IMR-90 (cell line): ENCODE results near the gene KCTD16. TPM values are rescaled to one million over a fixed set of nuclear protein-coding genes. Genes with fewer than 3 reads are reported as not detected.

Experiments
- ATAC-seq: fragments of 200-7000 bp; cut with Tn5 transposase; 2 replicates; pipeline ENCODE4 v1.9.1; 2020; ENCODE audit warnings: low read depth, mild to moderate bottlenecking, moderate library complexity
- BruUV-seq: library from RNA; stranded (reverse); fragments of 400-500 nt; replicated peaks from 2 replicates; lab custom pipeline; 2021; lab: Mats Ljungman, UMichigan
- CTCF ChIA-PET: fragments of 300-600 bp; formaldehyde crosslinking; extraction: SDS; loops from one replicate; lab custom pipeline; 2021; ENCODE audit warnings: antibody characterized with exemption; lab: Yijun Ruan, JAX
- POLR2A ChIA-PET: fragments of 300-600 bp; sonication (Branson Sonifier 250); formaldehyde crosslinking; loops from one replicate; lab custom pipeline; 2022; ENCODE audit warnings: antibody characterized with exemption; ENCODE audit not compliant: unreplicated experiment; lab: Charles Lee
- DNase-seq: peaks from one replicate; pipeline ENCODE4 v3.0.0; 2013
- H2AFZ ChIP-seq: replicated peaks from 2 replicates; pipeline ENCODE3; 2013; ENCODE audit warnings: low read length, mild to moderate bottlenecking; ENCODE audit not compliant: poor library complexity
- H2AK5ac ChIP-seq: 2 replicates; pipeline ENCODE4 v1.6.1; 2013; ENCODE audit warnings: low read depth, low read length, inconsistent platforms
- H2AK9ac ChIP-seq: replicated peaks from 2 replicates; pipeline ENCODE3; 2013; ENCODE audit warnings: mild to moderate bottlenecking, low read depth, low read length, moderate library complexity; ENCODE audit not compliant: poor library complexity
- H2BK120ac ChIP-seq: 2 replicates; pipeline ENCODE4 v1.6.1; 2013; ENCODE audit warnings: low read depth, low read length, inconsistent platforms
- H2BK15ac ChIP-seq: 3 replicates; pipeline ENCODE4 v1.6.1; 2013; ENCODE audit warnings: low read depth, low read length, inconsistent platforms
- H2BK20ac ChIP-seq: 2 replicates; pipeline ENCODE4 v1.6.1; 2013; ENCODE audit warnings: low read depth, mild to moderate bottlenecking, inconsistent platforms, low read length, moderate library complexity
- H2BK5ac ChIP-seq: 2 replicates; pipeline ENCODE4 v1.6.1; 2013; ENCODE audit warnings: mild to moderate bottlenecking, low read depth, low read length, inconsistent platforms; ENCODE audit not compliant: poor library complexity, severe bottlenecking
- H3K14ac ChIP-seq: replicated peaks from 2 replicates; pipeline ENCODE4 v1.6.1; 2013; ENCODE audit warnings: low read depth, low read length, inconsistent platforms
- H3K18ac ChIP-seq: 2 replicates; pipeline ENCODE4 v1.6.1; 2013; ENCODE audit warnings: low read depth, low read length, control low read depth
- H3K23ac ChIP-seq: 2 replicates; pipeline ENCODE4 v1.6.1; 2013; ENCODE audit warnings: low read depth, low read length, inconsistent platforms
- H3K27ac ChIP-seq: 2 replicates; pipeline ENCODE4 v1.5.1; 2013; ENCODE audit warnings: mild to moderate bottlenecking, control low read depth, low read length; ENCODE audit not compliant: insufficient read depth
- H3K27me3 ChIP-seq: 2 replicates; pipeline ENCODE4 v1.6.1; 2013; ENCODE audit warnings: low read length; ENCODE audit not compliant: control insufficient read depth, insufficient read depth
- H3K36me3 ChIP-seq: 2 replicates; pipeline ENCODE4 v1.6.1; 2013; ENCODE audit warnings: low read length, mixed read lengths; ENCODE audit not compliant: control insufficient read depth, insufficient read depth
- H3K4ac ChIP-seq: 2 replicates; pipeline ENCODE4 v1.6.1; 2013; ENCODE audit warnings: low read depth, low read length, inconsistent platforms
- H3K4me1 ChIP-seq: 2 replicates; pipeline ENCODE4 v1.6.1; 2013; ENCODE audit warnings: low read length, mixed read lengths; ENCODE audit not compliant: control insufficient read depth, insufficient read depth
- H3K4me2 ChIP-seq: 2 replicates; pipeline ENCODE4 v1.6.1; 2013; ENCODE audit warnings: low read depth, mild to moderate bottlenecking, control low read depth, low read length, moderate library complexity
- H3K4me3 ChIP-seq: 2 replicates; pipeline ENCODE4 v1.5.1; 2013; ENCODE audit warnings: low read depth, mild to moderate bottlenecking, control low read depth, low read length, moderate library complexity; ENCODE audit not compliant: insufficient read depth
- H3K56ac ChIP-seq: 2 replicates; pipeline ENCODE4 v1.6.1; 2013; ENCODE audit warnings: low read length, inconsistent platforms; ENCODE audit not compliant: insufficient read depth; ENCODE audit errors: extremely low read depth
- H3K79me1 ChIP-seq, 2 experiments: 2 replicates each; pipeline ENCODE4 v1.6.1; 2013; ENCODE audit warnings: low read length in 2 of 2, inconsistent platforms in 1 of 2, low read depth in 1 of 2
- H3K9ac ChIP-seq: 2 replicates; pipeline ENCODE4 v1.6.1; 2013; ENCODE audit warnings: low read depth, low read length, control low read depth
- H3K9me1 ChIP-seq: 2 replicates; pipeline ENCODE4 v1.6.1; 2013; ENCODE audit warnings: low read length, inconsistent platforms; ENCODE audit not compliant: insufficient read depth
- H3K9me3 ChIP-seq: 2 replicates; pipeline ENCODE4 v1.6.1; 2013; ENCODE audit warnings: low read length; ENCODE audit not compliant: control insufficient read depth, insufficient read depth
- H4K20me1 ChIP-seq: 2 replicates; pipeline ENCODE4 v1.6.1; 2013; ENCODE audit warnings: low read length, inconsistent platforms; ENCODE audit not compliant: insufficient read depth
- H4K5ac ChIP-seq: 2 replicates; pipeline ENCODE4 v1.6.1; 2013; ENCODE audit warnings: mild to moderate bottlenecking, low read depth, low read length, control low read depth
- H4K8ac ChIP-seq, 2 experiments: 2 replicates each; pipeline ENCODE4 v1.6.1; 2013; ENCODE audit warnings: low read depth in 2 of 2, low read length in 2 of 2, control low read depth in 1 of 2, inconsistent platforms in 1 of 2
- H4K91ac ChIP-seq: 2 replicates; pipeline ENCODE4 v1.6.1; 2013; ENCODE audit warnings: low read depth, low read length, inconsistent platforms; ENCODE audit not compliant: insufficient read depth
- BHLHE40 ChIP-seq: fragments of 150-350 bp; IDR thresholded peaks from 2 replicates; pipeline ENCODE4 v1.6.1; 2016; ENCODE audit warnings: mild to moderate bottlenecking, low read depth, low read length
- CEBPB ChIP-seq: IDR thresholded peaks from 2 replicates; pipeline ENCODE4 v1.6.1; 2012; ENCODE audit warnings: low read depth, low read length, improper control_type of control experiment
- CHD1 ChIP-seq: IDR thresholded peaks from 2 replicates; pipeline ENCODE4 v1.6.1; 2012; ENCODE audit warnings: low read depth, low read length, improper control_type of control experiment
- FOS ChIP-seq: fragments of 150-350 bp; IDR thresholded peaks from 2 replicates; pipeline ENCODE4 v1.6.1; 2016; ENCODE audit warnings: low read depth, low read length
- MAFK ChIP-seq: IDR thresholded peaks from 2 replicates; pipeline ENCODE4 v1.6.1; 2012; ENCODE audit warnings: low read depth, low read length, improper control_type of control experiment
- MAZ ChIP-seq: IDR thresholded peaks from 2 replicates; pipeline ENCODE4 v1.6.1; 2012; ENCODE audit warnings: low read depth, mild to moderate bottlenecking, low read length, improper control_type of control experiment, moderate library complexity, borderline replicate concordance
- MXI1 ChIP-seq: IDR thresholded peaks from 2 replicates; pipeline ENCODE4 v1.6.1; 2012; ENCODE audit warnings: low read depth, mild to moderate bottlenecking, low read length, moderate library complexity, borderline replicate concordance
- NFE2L2 ChIP-seq: fragments of 150-350 bp; IDR thresholded peaks from 2 replicates; pipeline ENCODE4 v1.6.1; 2016; ENCODE audit warnings: low read depth, mild to moderate bottlenecking, low read length
- POLR2A ChIP-seq: IDR thresholded peaks from 2 replicates; pipeline ENCODE4 v1.6.1; 2012; ENCODE audit warnings: mild to moderate bottlenecking, low read depth, low read length
- RAD21 ChIP-seq: IDR thresholded peaks from 2 replicates; pipeline ENCODE4 v1.6.1; 2012; ENCODE audit warnings: low read length, improper control_type of control experiment
- RFX5 ChIP-seq: IDR thresholded peaks from 2 replicates; pipeline ENCODE4 v1.8.0; 2012; ENCODE audit warnings: low read depth, mild to moderate bottlenecking, low read length, moderate library complexity
- SMC3 ChIP-seq: fragments of 150-350 bp; IDR thresholded peaks from 2 replicates; pipeline ENCODE4 v1.6.1; 2016; ENCODE audit warnings: low read depth, mild to moderate bottlenecking, antibody characterized with exemption, low read length, moderate library complexity
- WGBS, 2 experiments: methylation state at CpG; one replicate each; pipeline versions ENCODE4 v1.1.5 to v1.1.7; 2013; ENCODE audit warnings: missing lambda C conversion rate in 2 of 2; ENCODE audit not compliant: insufficient read length in 1 of 2; ENCODE audit errors: extremely low coverage in 2 of 2; 5-methylcytosine and 5-hydroxymethylcytosine counted together
- dilution Hi-C: fragments of 300-500 bp; cut with HindIII; formaldehyde crosslinking; loops from one replicate; pipeline ENCODE4 v1.14.3; 2018; ENCODE audit warnings: low sequenced_read_pairs; ENCODE audit not compliant: unreplicated experiment
- in situ Hi-C: fragments of 300-500 bp; cut with MboI; formaldehyde crosslinking; loops from 3 replicates; pipeline ENCODE4 v1.14.3; 2019; ENCODE audit warnings: low sequenced_read_pairs, inconsistent platforms, mixed read lengths
- intact Hi-C: fragments of 100-400 bp; cut with micrococcal nuclease; formaldehyde crosslinking; loops from 2 replicates; pipeline ENCODE4 v1.10.0; 2022
- polyA plus RNA-seq, 3 experiments: library from polyadenylated mRNA; depleted of rRNA; stranded (reverse); fragments of >200 nt; gene quantifications; 2 replicates each; pipeline ENCODE4 v1.2.3, GENCODE V29; 2012; ENCODE audit warnings: low replicate concordance in 1 of 3
- total RNA-seq: library from RNA; depleted of rRNA; stranded (reverse); fragments of >200 nt; gene quantifications from 2 replicates; pipeline ENCODE4 v1.2.3, GENCODE V29; 2012
- TF ChIP-seq, protein P1 (sequence below): conservative IDR thresholded peaks from 2 replicates; pipeline ENCODE4 v1.5.1; 2012; ENCODE audit warnings: mild to moderate bottlenecking, low read depth, low read length, improper control_type of control experiment
- TF ChIP-seq, protein P2 (sequence below): fragments of 150-350 bp; IDR thresholded peaks from 2 replicates; pipeline ENCODE4 v1.6.1; 2017; ENCODE audit warnings: mild to moderate bottlenecking, antibody characterized with exemption, low read length, low read depth
- TF ChIP-seq, protein P3 (sequence below): fragments of 150-350 bp; IDR thresholded peaks from 2 replicates; pipeline ENCODE4 v1.6.1; 2016; ENCODE audit warnings: low read depth, mild to moderate bottlenecking, low read length, moderate library complexity, borderline replicate concordance

The KCTD16 gene
- total and polyA plus RNA-seq, 2 of the 4 experiments (the other 2 are of a cell fraction) = 0.43 to 1.1 TPM

DNA sequence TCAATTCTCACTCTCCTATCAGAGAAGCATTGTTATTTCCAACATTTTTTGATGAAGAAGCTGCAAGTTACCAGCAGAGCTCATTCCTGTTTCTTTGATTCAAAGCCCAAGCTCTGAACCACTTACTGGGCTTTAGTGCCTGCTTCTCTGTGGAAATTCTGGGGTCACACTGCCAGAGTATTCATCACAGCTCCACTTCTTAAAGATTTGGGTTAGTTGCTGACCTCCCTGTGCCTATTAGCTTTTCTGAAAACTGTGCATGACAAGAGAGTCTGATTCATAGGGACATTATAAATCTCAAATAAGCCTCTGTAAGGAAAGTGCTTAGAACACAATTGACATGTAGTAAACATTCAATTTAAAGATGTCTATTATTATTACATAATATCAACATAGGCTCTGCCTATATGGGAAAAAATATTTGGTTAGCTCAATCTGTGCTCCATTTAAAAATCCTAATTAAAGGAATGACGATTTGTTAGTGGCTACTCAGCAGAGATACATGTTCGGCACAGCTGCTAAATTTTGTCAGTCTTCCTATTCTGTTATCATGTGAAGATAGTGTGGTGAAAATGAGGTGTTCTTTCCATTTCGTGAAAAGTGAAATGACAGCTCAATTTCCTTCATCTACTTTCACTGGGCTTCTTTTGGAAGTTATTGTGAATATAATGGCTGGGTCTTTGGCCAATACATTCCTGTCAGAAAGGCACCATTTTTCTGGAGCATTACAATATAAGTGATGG, 293.0 kb downstream of the KCTD16 start:
- BruUV-seq = no TSS peak
- H4K20me1 ChIP-seq = no peaks in the 10 kb centered on the region
- WGBS, 2 experiments = no CpG with 5 or more reads among the region's 3 CpGs
- H2AK9ac ChIP-seq = no peak overlapping the region
- H3K4me1 ChIP-seq = no peaks in the 10 kb centered on the region
- H3K36me3 ChIP-seq = no peaks in the 10 kb centered on the region
- ChIA-PET POLR2A (no interaction called here), CTCF (interaction anchor here (0.7 kb wide), 1 partner anchor 14 kb away, joined by 3 read pairs; no protein-coding TSS in a partner anchor)
- no peak overlapping the region for H2AFZ ChIP-seq
- H3K4ac ChIP-seq = no peak overlapping the region
- H3K18ac ChIP-seq = no peak overlapping the region
- no peak overlapping the region for H3K56ac ChIP-seq
- H4K91ac ChIP-seq = no peak overlapping the region
- H3K23ac ChIP-seq = no peak overlapping the region
- no peak overlapping the region for H2AK5ac ChIP-seq
- H3K4me3 ChIP-seq = no peak overlapping the region
- no peak overlapping the region for H4K8ac ChIP-seq
- intact Hi-C loops = loop anchor here (10.0 kb wide), 1 partner anchor 1361 kb away; no protein-coding TSS in a partner anchor
- H2BK120ac ChIP-seq = no peak overlapping the region
- no peak overlapping the region for H4K5ac ChIP-seq
- H3K9me1 ChIP-seq = no peaks in the 10 kb centered on the region
- H3K14ac ChIP-seq = no peak overlapping the region
- no peak overlapping the region for H3K4me2 ChIP-seq
- no peak for DNase-seq
- no peaks in the 10 kb centered on the region; the same call in 1 of the 2 replicates for H3K27me3 ChIP-seq
- in situ Hi-C loops = no loop called here
- H2BK20ac ChIP-seq = no peak overlapping the region
- H2BK15ac ChIP-seq = no peak overlapping the region
- H3K79me1 ChIP-seq = no peaks in the 10 kb centered on the region
- H3K9ac ChIP-seq = no peak overlapping the region
- dilution Hi-C loops = no loop called here
- H3K9me3 ChIP-seq = no peaks in the 10 kb centered on the region
- no peak overlapping the region for H2BK5ac ChIP-seq
- no peak for ATAC-seq
- H3K27ac ChIP-seq = no peak overlapping the region
- no peak for TF ChIP-seq MAFK
- no peak for TF ChIP-seq MAZ
- no peak for TF ChIP-seq MXI1
- TF ChIP-seq, protein P1, sequence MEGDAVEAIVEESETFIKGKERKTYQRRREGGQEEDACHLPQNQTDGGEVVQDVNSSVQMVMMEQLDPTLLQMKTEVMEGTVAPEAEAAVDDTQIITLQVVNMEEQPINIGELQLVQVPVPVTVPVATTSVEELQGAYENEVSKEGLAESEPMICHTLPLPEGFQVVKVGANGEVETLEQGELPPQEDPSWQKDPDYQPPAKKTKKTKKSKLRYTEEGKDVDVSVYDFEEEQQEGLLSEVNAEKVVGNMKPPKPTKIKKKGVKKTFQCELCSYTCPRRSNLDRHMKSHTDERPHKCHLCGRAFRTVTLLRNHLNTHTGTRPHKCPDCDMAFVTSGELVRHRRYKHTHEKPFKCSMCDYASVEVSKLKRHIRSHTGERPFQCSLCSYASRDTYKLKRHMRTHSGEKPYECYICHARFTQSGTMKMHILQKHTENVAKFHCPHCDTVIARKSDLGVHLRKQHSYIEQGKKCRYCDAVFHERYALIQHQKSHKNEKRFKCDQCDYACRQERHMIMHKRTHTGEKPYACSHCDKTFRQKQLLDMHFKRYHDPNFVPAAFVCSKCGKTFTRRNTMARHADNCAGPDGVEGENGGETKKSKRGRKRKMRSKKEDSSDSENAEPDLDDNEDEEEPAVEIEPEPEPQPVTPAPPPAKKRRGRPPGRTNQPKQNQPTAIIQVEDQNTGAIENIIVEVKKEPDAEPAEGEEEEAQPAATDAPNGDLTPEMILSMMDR = no peak
- no peak for TF ChIP-seq RAD21
- TF ChIP-seq FOS = no peak
- TF ChIP-seq CEBPB = no peak
- no peak for TF ChIP-seq POLR2A
- TF ChIP-seq, protein P2, sequence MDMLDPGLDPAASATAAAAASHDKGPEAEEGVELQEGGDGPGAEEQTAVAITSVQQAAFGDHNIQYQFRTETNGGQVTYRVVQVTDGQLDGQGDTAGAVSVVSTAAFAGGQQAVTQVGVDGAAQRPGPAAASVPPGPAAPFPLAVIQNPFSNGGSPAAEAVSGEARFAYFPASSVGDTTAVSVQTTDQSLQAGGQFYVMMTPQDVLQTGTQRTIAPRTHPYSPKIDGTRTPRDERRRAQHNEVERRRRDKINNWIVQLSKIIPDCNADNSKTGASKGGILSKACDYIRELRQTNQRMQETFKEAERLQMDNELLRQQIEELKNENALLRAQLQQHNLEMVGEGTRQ = no peak
- no peak for TF ChIP-seq NFE2L2
- no peak for TF ChIP-seq SMC3
- no peak for TF ChIP-seq CHD1
- TF ChIP-seq RFX5 = no peak
- TF ChIP-seq, protein P3, sequence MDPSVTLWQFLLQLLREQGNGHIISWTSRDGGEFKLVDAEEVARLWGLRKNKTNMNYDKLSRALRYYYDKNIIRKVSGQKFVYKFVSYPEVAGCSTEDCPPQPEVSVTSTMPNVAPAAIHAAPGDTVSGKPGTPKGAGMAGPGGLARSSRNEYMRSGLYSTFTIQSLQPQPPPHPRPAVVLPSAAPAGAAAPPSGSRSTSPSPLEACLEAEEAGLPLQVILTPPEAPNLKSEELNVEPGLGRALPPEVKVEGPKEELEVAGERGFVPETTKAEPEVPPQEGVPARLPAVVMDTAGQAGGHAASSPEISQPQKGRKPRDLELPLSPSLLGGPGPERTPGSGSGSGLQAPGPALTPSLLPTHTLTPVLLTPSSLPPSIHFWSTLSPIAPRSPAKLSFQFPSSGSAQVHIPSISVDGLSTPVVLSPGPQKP = no peak
- TF ChIP-seq BHLHE40 = no peak
